HG03469 (cell line): Measurements from ENCODE around the gene ANKRD13C.
"Not testable (repeated sequence)": the region's sequence is repeated elsewhere in the genome, so short reads cannot be mapped to it uniquely, and the experiment has no call there.

Experiments used
- ATAC-seq: cut with Tn5 transposase; IDR thresholded peaks from one replicate; pipeline ENCODE4 v1.9.1; 2021; ENCODE audit warnings: mild to moderate bottlenecking, moderate library complexity, moderate number of reproducible peaks; ENCODE audit not compliant: unreplicated experiment

Gene ANKRD13C

GRCh38 chr1:70354332-70355110, at the start of gene ANKRD13C:
Gene ANKRD13C (minus strand): TSS chr1:70354722. CDS start chr1:70354408, 314 bp downstream.
- ATAC-seq, result peak; percentile 75

- no peak for ATAC-seq
Observed at GRCh38 chr1:70403759-70404158, 49.2 kb upstream of the ANKRD13C start.

- ATAC-seq, result no peak
Observed at GRCh38 chr1:70401974-70402373, 47.5 kb upstream of the ANKRD13C start.

- ATAC-seq, result no peak
Observed at GRCh38 chr1:70400335-70400734, 45.8 kb upstream of the ANKRD13C start.

- no peak for ATAC-seq
Observed at GRCh38 chr1:70397013-70397412, 42.5 kb upstream of the ANKRD13C start.

- ATAC-seq, result no peak
Observed at GRCh38 chr1:70396607-70397006, 42.1 kb upstream of the ANKRD13C start.

GRCh38 chr1:70392626-70393025, 38.1 kb upstream of the ANKRD13C start:
- no peak for ATAC-seq

- no peak for ATAC-seq
Observed at GRCh38 chr1:70387507-70387906, 33.0 kb upstream of the ANKRD13C start.

GRCh38 chr1:70386121-70386520, 31.6 kb upstream of the ANKRD13C start:
- no peak for ATAC-seq

- ATAC-seq, result no peak
Observed at GRCh38 chr1:70385477-70385876, 31.0 kb upstream of the ANKRD13C start.

GRCh38 chr1:70384542-70384941, 30.0 kb upstream of the ANKRD13C start:
- no peak for ATAC-seq

GRCh38 chr1:70383483-70383882, 29.0 kb upstream of the ANKRD13C start:
- no peak for ATAC-seq

GRCh38 chr1:70382682-70383081, 28.2 kb upstream of the ANKRD13C start:
- ATAC-seq, result peak; percentile 90

- ATAC-seq, result no peak
Observed at GRCh38 chr1:70376196-70376595, 21.7 kb upstream of the ANKRD13C start.

GRCh38 chr1:70373580-70373979, 19.1 kb upstream of the ANKRD13C start:
- not testable (repeated sequence) for ATAC-seq

GRCh38 chr1:70372426-70372825, 17.9 kb upstream of the ANKRD13C start:
- ATAC-seq, result no peak

GRCh38 chr1:70371586-70371985, 17.1 kb upstream of the ANKRD13C start:
- not testable (repeated sequence) for ATAC-seq

GRCh38 chr1:70367397-70367796, 12.9 kb upstream of the ANKRD13C start:
- ATAC-seq, result not testable (repeated sequence)

GRCh38 chr1:70366997-70367396, 12.5 kb upstream of the ANKRD13C start:
- ATAC-seq, result not testable (repeated sequence)

GRCh38 chr1:70366425-70366952, 12.0 kb upstream of the ANKRD13C start:
- ATAC-seq, result not testable (repeated sequence)

GRCh38 chr1:70364439-70364838, 9.9 kb upstream of the ANKRD13C start:
- ATAC-seq, result no peak

- ATAC-seq, result no peak
Observed at GRCh38 chr1:70361727-70362398, 7.3 kb upstream of the ANKRD13C start.
